GM12801 (cell line): ENCODE measurements around the gene OR6B3.

Source experiments
- CTCF ChIP-seq: IDR thresholded peaks from one replicate; pipeline ENCODE4 v1.5.1; 2011; ENCODE audit warnings: control low read depth; ENCODE audit not compliant: insufficient read length; ENCODE audit errors: extremely low read depth

The OR6B3 gene

GRCh38 chr2:240056678-240057077 lies 3.4 kb upstream of the OR6B3 start:
- no peak for TF ChIP-seq CTCF

GRCh38 chr2:240055177-240055917 lies 2.0 kb upstream of the OR6B3 start:
- TF ChIP-seq CTCF = no peak

- TF ChIP-seq CTCF = no peak
Observed at GRCh38 chr2:240052524-240052923, 797 bp downstream of the OR6B3 start.

- TF ChIP-seq CTCF = no peak
Observed at GRCh38 chr2:240051697-240052096, 1.6 kb downstream of the OR6B3 start.

GRCh38 chr2:240050278-240050677 lies 3.0 kb downstream of the OR6B3 start:
- no peak for TF ChIP-seq CTCF

- no peak for TF ChIP-seq CTCF
Observed at GRCh38 chr2:240048237-240048636, 5.1 kb downstream of the OR6B3 start.

- no peak for TF ChIP-seq CTCF
Observed at GRCh38 chr2:240045098-240045497, 8.2 kb downstream of the OR6B3 start.
